GM18517 (cell line): ENCODE results near the gene C1QL4.
"Not testable (repeated sequence)": the region's sequence is repeated elsewhere in the genome, so short reads cannot be mapped to it uniquely, and the experiment has no call there.

ENCODE experiments used
- ATAC-seq: cut with Tn5 transposase; IDR thresholded peaks from one replicate; pipeline ENCODE4 v1.9.1; 2021; ENCODE audit warnings: mild to moderate bottlenecking, moderate library complexity; ENCODE audit not compliant: unreplicated experiment

C1QL4 gene

DNA sequence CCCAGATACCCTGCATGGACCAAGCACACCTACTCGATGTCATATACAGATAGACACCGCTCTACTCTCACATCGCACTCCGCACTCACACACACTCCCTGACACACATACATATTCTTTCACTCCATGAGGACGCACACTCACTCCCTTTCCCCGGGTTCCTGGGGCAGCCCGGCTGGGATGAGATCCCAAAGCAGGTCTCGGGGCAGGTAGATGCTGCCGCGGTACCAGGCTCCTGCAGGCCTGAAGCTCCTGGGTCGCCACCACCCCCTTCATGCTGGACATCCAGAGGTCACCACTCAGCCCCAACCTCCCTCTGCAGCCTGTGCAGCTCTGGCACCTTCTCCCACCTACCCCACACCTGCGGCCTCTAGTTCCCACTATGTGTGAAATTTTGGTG is 2.3 kb downstream of the C1QL4 start:
- ATAC-seq, result no peak

DNA sequence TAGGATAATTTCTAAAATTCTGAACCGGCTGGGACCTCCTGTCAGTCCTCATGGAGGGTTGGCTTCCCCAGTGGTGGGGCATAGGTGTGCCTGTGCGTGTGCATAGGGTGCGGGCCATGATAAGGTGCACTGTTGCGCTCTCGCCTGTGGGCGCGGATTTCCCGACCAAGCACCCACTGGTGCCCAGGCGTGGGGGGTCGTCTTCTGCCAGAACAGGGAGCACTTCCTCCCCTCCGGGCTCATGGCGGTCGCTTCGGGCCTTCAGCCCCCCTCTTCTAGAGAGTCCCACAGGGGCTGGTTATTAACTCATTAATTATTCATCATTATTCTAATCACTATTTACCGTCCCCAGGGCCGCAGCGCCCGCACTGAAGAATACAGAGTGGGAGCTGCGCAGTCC is 2.8 kb downstream of the C1QL4 start:
- no peak for ATAC-seq

DNA sequence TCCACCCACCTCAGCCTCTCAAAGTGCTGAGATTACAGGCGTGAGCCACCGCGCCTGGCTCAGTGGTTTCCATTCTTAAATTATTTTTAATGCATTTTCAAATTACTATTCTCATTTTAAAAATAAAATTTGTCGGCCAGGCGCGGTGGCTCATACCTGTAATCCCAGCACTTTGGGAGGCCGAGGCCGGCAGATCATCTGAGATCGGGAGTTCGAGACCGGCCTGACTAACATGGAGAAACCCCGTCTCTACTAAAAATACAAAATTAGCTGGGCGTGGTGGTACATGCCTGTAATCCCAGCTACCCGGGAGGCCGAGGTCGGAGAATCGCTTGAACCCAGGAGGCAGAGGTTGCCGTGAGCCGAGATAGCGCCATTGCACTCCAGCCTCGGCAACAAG is 3.2 kb downstream of the C1QL4 start:
- ATAC-seq, result not testable (repeated sequence)

DNA sequence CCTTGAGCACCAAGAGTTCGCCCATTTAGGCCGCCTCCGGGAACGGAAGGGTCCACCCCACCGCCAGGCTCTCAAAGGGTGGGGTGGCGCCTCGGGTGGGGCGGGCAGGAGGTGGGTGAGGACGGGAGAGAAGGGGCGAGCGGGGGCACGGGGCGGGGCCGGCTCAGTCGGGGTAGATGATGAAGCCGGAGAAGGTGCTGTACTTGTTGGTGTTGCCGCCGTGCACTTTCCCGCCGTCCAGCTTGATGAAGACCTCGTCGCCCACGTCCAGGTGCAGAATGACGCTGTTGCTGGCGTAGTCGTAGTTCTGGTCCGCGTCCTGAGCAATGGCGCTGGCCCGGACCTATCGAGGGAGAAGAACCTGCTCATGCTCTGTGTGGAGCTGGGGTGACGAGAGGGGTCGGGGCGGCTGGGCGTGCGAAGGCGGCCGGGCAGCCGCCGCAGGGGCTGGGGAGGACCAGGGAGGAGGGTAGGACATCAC is 4.1 kb downstream of the C1QL4 start:
- no peak for ATAC-seq

DNA sequence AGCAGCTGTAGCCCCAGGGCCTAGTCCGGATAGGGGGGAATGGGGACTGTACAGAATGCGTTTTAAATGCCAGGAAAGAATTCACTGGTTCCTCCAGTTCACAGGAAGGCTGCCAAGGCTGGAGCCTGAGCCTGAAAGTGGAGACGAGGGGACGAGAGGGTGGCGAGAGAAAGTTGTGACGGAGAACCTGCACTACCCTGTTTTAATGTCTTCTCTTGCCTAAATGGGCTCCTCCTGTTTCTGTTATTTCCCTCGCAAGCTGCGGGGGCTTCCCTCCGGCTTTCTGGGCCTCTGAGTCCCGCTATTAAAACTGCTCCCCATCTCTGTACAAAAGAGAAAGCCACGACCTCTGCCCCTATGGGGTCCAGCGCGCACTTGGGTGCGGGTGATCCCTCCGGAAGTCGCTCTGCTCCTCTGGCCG is 4.5 kb downstream of the C1QL4 start:
- no peak for ATAC-seq

DNA sequence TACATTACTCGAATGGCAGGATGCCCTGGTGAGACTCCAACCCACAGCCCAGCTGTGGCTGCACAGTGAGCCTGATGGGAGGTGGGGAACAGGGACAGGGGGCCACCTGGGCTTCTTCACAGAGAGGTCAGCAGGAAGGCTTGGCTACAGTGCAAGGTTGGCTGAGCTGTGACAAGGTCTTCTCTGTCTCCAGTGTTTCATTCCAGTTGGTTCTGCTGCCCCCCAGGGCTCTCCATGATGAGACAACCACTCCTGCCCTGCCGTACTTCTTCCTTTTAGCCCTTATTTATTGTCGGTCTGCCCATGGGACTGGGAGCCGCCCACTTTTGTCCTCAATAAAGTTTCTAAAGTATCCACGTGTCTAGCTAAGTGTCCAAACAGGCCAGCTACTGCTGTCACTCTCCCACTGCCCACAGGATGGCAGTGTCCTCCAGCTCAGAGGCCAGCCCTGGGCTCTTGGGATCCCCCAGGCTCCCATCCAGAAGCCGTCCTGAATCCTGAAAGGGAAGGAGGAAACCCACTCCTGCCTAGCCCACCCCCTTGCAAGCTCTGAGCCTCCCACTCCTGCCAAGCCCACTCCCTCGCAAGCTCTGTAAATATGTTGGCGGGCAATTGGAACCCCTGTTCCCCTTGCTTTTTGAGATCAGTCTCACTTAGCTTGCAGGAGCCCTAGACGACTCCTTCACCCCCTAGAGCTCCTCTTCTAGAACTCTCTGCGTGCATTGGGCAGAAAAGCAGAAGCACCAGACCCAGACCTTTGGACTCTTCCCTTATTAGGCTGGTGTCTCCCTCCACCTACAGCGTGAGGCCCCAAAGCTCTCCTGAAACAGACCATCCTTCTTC is 5.4 kb downstream of the C1QL4 start:
- no peak for ATAC-seq

DNA sequence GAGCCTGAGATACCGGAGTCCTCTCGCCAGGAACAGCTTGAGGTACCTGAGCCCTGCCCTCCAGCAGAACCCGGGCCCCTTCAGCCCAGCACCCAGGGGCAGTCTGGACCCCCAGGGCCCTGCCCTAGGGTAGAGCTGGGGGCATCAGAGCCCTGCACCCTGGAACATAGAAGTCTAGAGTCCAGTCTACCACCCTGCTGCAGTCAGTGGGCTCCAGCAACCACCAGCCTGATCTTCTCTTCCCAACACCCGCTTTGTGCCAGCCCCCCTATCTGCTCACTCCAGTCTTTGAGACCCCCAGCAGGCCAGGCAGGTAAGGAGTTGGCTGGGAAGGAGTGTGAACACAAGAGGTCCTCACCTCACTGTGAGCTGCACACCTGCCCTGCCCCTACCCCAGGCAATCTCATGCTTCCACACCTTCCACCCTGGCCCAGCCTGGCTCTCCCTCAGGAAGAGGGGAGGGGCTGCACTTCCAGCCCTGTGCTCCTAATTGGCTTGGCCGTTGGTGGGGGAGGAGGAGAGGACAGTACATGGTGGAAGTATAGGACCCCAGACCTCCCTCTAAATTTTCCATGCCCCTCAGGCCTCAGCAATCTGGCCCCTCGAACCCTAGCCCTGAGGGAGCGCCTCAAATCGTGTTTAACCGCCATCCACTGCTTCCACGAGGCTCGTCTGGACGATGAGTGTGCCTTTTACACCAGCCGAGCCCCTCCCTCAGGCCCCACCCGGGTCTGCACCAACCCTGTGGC is 6.2 kb downstream of the C1QL4 start:
- no peak for ATAC-seq

DNA sequence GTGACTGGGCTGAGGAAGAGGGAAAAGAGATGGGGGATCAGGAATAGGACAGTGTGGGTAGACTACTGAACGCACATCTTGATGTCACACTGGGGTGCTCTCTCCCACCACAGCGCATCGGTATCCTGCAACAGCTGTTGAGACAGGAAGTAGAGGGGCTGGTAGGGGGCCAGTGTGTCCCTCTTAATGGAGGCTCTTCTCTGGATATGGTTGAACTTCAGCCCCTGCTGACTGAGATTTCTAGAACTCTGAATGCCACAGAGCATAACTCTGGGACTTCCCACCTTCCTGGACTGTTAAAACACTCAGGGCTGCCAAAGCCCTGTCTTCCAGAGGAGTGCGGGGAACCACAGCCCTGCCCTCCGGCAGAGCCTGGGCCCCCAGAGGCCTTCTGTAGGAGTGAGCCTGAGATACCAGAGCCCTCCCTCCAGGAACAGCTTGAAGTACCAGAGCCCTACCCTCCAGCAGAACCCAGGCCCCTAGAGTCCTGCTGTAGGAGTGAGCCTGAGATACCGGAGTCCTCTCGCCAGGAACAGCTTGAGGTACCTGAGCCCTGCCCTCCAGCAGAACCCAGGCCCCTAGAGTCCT is 6.9 kb downstream of the C1QL4 start:
- ATAC-seq, result no peak

DNA sequence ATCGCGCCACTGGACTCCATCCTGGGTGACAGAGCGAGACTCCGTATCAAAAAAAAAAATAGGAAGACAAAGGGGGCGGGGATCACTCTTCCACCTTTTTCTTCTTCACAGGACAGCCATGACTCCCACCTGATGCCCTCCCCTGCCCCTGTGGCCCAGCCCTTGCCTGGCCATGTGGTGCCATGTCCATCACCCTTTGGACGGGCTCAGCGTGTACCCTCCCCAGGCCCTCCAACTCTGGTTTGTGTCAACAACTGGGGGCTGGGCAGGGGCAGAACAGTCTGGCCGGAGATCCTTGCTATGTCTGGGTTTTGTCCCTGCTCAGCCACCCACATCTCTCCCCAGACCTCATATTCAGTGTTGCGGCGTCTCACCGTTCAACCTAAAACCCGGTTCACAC is 8.2 kb downstream of the C1QL4 start:
- ATAC-seq, result no peak

DNA sequence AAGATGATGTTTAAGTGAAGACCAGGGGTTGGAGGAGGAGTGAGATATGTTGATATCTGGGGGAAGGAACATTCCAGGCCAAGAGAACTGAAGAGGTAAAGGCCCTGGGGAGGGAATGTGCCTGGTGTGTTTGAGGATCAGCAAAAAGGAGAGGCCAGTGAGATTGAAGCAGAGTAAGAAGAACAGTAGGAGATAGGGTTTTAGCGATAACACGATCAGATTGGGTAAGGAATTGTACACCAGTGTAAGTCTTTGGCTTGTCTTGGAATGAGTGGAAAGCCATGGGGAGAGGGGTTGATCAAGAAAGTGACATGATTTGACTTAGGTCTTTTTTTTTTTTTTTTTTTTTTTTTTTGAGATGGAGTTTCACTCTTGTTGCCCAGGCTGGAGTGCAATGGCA is 9.1 kb downstream of the C1QL4 start:
- no peak for ATAC-seq

DNA sequence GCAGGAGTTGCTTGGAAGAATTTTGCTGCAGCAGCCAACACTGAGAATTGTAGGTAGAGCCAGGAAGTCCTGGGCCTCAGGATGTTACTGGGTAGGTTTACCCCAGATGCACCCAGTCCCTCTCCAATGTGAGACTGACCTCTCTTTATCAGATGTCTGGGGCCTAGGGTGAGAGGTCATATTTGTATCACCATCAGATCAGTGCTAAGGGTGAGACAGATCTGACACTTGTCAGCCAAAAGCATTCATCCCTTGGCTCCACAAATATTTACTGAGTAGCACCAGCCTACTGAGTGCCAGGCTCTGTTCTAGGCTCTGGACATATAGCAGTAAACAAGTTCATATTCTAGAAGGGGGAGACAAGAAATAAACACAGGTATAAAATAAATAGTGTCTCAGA is 9.6 kb downstream of the C1QL4 start:
- ATAC-seq, result no peak

DNA sequence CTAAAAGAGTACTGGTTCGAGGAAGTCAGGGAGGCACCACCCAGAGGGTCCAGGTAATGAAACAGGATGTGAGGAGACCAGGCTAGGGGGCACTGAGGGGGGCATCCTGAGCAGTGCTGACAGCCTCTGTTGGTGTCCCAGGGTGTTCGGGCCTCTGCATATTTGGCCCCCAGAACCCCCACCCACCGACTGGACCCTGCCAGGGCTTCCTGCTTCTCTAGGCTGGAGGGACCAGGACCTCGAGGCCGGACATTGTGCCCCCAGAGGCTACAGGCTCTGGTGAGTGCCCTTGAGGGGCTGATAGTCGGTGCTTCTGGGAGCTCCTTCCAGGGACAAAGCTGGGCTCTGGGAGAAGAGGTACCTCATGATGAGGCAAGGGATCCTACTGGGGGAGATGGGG is 11.4 kb downstream of the C1QL4 start:
- ATAC-seq, result no peak

DNA sequence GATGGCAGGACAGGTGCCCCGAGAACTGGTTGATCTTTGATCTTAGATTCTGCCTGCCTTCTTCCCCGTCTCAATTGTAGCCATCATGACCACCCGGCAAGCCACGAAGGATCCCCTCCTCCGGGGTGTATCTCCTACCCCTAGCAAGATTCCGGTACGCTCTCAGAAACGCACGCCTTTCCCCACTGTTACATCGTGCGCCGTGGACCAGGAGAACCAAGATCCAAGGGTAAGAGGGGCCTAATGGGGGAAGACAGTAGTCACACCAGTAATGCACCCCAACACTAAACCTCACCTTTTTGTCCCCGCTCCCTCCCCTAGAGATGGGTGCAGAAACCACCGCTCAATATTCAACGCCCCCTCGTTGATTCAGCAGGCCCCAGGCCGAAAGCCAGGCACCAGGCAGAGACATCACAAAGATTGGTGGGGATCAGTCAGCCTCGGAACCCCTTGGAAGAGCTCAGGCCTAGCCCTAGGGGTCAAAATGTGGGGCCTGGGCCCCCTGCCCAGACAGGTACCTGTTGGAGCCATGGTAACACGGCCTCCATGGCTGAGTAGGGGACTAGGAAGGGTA is 13.4 kb downstream of the C1QL4 start:
- ATAC-seq, result no peak

DNA sequence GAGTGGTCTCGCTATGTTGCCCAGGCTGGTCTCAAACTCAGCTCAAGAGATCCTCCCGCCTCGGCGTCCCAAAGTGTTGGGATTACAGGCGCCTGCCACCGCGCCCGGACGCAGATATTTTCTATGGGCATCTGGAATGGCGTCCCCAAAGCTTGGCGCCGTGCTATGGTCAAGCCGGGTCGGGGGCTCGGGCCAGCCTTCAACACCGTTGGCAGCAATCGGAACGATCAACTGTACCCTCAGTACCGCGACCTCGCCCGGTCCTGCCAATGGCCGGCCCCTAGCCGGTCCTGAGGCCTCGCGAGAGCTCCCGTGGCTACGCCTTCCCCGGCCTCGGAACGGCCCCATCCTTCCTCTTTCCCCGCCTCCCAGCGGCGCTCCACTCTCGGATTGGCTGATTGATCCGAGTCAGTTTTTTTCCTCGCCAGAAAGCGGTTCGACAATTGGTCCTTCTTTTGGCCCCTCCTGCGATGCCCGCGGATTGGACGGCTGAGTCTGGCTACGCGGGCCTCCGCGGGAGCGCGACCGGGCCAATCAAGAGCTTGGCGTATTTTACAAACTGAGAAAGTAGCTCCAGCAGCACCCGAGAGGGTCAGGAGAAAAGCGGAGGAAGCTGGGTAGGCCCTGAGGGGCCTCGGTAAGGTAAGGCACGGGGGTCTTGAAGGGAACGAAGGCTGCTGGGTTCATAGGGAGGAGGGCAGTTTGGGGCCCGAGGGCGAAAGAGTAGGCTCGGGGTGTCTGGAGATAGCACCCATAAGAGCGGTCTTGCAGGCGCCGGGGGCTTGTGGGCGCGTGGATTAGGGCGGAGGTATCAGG is 14.1 kb downstream of the C1QL4 start, which contains the start of gene TROAP:
Gene TROAP (plus strand): TSS at position 548 of the 816 bp plus-strand sequence. CDS start 354 bp downstream, outside the sequence.
- peak; percentile 93 for ATAC-seq

DNA sequence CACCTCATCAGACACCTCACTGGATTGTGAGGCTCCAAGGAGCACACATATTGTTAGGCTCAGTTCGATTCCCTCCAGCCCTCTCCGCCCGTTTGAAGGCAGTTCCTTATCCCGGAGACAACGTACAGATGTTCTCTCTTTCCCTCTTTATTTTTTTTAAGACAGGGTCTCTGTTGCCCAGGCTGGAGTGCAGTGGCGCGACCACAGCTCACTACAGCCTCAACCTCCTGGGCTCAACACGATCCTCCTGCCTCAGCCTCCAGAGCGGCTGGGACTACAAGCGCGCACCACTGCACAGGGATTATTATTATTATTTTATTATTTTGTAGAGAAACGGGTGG is 14.7 kb downstream of the C1QL4 start:
- no peak for ATAC-seq

DNA sequence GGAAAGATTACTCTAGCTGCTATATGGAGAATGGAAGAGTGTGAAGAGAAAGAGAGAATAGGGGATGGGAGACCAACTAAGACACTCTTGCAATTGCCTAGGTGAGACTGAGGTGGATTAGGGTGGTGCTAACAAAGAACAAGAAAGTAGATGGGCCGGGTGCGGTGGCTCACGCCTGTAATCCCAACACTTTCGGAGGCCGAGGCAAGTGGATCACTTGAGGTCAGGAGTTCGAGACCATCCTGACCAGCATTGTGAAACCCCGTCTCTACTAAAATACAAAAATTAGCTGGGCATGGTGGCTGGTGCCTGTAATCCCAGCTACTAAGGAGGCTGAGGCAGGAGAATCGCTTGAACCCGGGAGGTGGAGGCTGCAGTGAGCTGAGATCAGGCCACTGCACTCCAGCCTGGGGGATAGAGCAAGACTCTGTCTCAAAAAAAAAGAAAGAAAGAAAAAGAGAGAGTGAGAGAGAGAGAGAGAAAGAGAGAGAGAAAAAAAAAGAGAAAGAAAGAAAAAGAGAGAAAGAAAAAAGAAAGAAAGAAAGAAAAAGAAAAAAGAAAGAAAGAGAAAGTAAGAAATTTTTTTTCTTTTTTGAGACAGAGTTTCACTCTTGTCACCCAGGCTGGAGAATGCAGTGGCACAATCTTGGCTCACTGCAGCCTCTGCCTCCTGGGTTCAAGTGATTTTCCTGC is 16.4 kb downstream of the C1QL4 start:
- not testable (repeated sequence) for ATAC-seq

DNA sequence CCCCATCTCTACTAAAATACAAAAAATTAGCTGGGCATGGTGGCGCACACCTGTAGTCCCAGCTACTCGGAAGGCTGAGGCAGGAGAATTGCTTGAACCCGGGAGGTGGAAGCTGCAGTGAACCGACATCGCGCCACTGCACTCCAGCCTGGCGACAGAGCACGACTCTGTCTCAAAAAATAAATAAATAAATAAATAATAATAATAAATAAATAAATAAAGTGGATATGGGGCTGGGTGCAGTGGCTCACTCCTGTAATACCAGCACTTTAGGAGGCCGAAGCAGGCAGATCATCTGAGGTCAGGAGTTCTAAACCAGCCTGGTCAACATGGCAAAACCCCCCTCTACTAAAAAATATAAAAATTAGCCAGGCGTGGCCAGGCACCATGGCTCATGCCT is 19.9 kb downstream of the C1QL4 start:
- ATAC-seq, result not testable (repeated sequence)

DNA sequence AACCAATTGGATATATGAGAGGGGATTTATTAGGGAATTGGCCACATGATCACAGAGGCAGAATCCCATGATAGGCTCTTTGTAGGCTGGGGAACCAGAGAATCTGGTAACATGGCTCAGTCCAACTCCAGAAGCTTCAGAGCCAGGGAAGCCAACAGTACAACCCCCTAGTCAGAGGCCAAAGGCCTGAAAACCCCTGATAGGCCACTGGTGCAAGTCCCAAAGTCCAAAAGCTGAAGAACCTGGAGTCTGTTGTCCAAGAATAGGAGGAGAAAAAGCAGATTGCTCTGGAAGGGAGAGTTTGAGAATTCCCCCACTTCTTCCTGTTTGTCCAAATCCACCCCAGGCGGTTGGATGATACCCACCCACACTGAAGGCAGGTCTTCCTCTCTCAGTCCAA is 22.2 kb downstream of the C1QL4 start:
- ATAC-seq, result no peak

DNA sequence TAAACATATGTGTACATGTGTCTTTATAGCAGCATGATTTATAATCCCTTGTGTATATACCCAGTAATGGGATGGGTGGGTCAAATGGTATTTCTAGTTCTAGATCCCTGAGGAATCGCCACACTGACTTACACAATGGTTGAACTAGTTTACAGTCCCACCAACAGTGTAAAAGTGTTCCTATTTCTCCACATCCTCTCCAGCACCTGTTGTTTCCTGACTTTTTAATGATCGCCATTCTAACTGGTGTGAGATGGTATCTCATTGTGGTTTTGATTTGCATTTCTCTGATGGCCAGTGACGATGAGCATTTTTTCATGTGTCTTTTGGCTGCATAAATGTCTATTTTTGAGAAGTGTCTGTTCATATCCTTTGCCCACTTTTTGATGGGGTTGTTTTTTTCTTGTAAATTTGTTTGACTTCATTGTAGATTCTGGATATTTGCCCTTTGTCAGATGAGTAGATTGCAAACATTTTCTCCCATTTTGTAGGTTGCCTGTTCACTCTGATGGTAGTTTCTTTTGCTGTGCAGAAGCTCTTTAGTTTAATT is 26.5 kb downstream of the C1QL4 start:
- ATAC-seq, result not testable (repeated sequence)

DNA sequence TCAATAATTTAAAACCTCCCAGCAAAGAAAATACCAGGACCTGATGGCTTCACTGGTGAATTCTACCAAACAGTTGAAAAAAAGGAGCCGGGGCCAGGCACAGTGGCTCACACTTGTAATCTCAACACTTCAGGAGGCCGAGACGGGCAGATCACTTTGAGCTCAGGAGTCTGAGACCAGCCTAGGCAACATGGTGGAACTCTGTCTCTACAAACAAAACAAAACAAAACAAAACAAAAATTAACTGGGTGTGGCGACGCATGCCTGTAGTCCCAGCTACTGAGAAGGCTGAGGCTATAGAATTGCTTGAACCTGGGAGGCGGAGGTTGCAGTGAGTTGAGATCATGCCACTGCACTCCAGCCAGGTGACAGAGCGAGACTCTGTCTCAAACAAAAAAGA is 27.6 kb downstream of the C1QL4 start:
- no peak for ATAC-seq
